GM23338 (cell line): ENCODE results near the gene PPME1. TPM values are rescaled to one million over a fixed set of nuclear protein-coding genes. Genes with fewer than 3 reads are reported as not detected.
A peak's percentile ranks its signal among the peaks of the same experiment; 100 is the strongest.

Experiments
- ATAC-seq: fragments of 200-7000 bp; cut with Tn5 transposase; 3 replicates; pipeline ENCODE4 v1.9.1; 2020
- DNase-seq: peaks from one replicate; pipeline ENCODE4 v3.0.0-alpha.2; 2015; ENCODE audit warnings: low spot score
- H2AFZ ChIP-seq: fragments of 200-600 bp; sonication (generic); 2 replicates; pipeline ENCODE4 v1.8.0; 2016; ENCODE audit warnings: antibody characterized with exemption, mild to moderate bottlenecking, moderate library complexity
- H3F3A ChIP-seq: fragments of 200-600 bp; sonication (generic); replicated peaks from 2 replicates; pipeline ENCODE4 v1.8.0; 2017; ENCODE audit warnings: antibody characterized with exemption, mixed run types, low read depth
- H3K27ac ChIP-seq: fragments of 200-600 bp; sonication (generic); 2 replicates; pipeline ENCODE4 v1.6.1; 2016; ENCODE audit warnings: low read depth
- H3K27me3 ChIP-seq: fragments of 200-600 bp; sonication (generic); 2 replicates; pipeline ENCODE4 v1.8.0; 2016; ENCODE audit warnings: mild to moderate bottlenecking, mixed run types, moderate library complexity; ENCODE audit not compliant: insufficient read depth
- H3K36me3 ChIP-seq: fragments of 200-600 bp; sonication (generic); 2 replicates; pipeline ENCODE4 v1.8.0; 2016; ENCODE audit warnings: mild to moderate bottlenecking; ENCODE audit not compliant: insufficient read depth
- H3K4me1 ChIP-seq: fragments of 200-600 bp; sonication (generic); 2 replicates; pipeline ENCODE4 v1.8.0; 2016; ENCODE audit warnings: mild to moderate bottlenecking, moderate library complexity; ENCODE audit not compliant: insufficient read depth
- H3K4me2 ChIP-seq: fragments of 200-600 bp; sonication (generic); 2 replicates; pipeline ENCODE4 v1.7.1; 2017; ENCODE audit warnings: mixed run types
- H3K4me3 ChIP-seq: fragments of 200-600 bp; sonication (generic); 2 replicates; pipeline ENCODE4 v1.6.1; 2016; ENCODE audit warnings: mixed run types
- H3K79me2 ChIP-seq: fragments of 200-600 bp; sonication (generic); replicated peaks from 2 replicates; pipeline ENCODE4 v1.8.0; 2017; ENCODE audit warnings: mild to moderate bottlenecking; ENCODE audit not compliant: insufficient read depth
- H3K9me2 ChIP-seq: fragments of 200-600 bp; sonication (generic); 2 replicates; pipeline ENCODE4 v1.8.0; 2017; ENCODE audit not compliant: insufficient read depth
- H4K20me1 ChIP-seq: fragments of 200-600 bp; sonication (generic); replicated peaks from 2 replicates; pipeline ENCODE4 v1.8.0; 2017; ENCODE audit warnings: mild to moderate bottlenecking; ENCODE audit not compliant: insufficient read depth
- H3K27ac Mint-ChIP-seq: 2 replicates; pipeline ENCODE4 v1.8.0; 2020; ENCODE audit warnings: inconsistent platforms, mild to moderate bottlenecking, moderate library complexity, mixed read lengths
- H3K27me3 Mint-ChIP-seq: 3 replicates; pipeline ENCODE4 v1.8.0; 2022; ENCODE audit warnings: low read depth, mild to moderate bottlenecking, moderate library complexity, mixed read lengths, inconsistent platforms; ENCODE audit not compliant: insufficient read depth, poor library complexity
- H3K36me3 Mint-ChIP-seq: 3 replicates; pipeline ENCODE4 v1.8.0; 2021; ENCODE audit warnings: low read depth, mild to moderate bottlenecking, inconsistent platforms, moderate library complexity, mixed read lengths
- H3K4me1 Mint-ChIP-seq: 3 replicates; pipeline ENCODE4 v1.8.0; 2020; ENCODE audit warnings: mild to moderate bottlenecking, inconsistent platforms, mixed read lengths
- H3K4me3 Mint-ChIP-seq: 3 replicates; pipeline ENCODE4 v1.8.0; 2021; ENCODE audit warnings: moderate library complexity, mild to moderate bottlenecking, inconsistent platforms, mixed read lengths
- H3K9me3 Mint-ChIP-seq: 3 replicates; pipeline ENCODE4 v1.8.0; 2020; ENCODE audit warnings: moderate library complexity, mild to moderate bottlenecking, inconsistent platforms, mixed read lengths
- CREB1 ChIP-seq: fragments of 250-450 bp; sonication (Bioruptor Pico); IDR thresholded peaks from 2 replicates; pipeline ENCODE4 v1.5.0; 2020; ENCODE audit warnings: low read depth, mild to moderate bottlenecking, moderate library complexity
- EZH2phosphoT487 ChIP-seq: fragments of 200-600 bp; sonication (generic); IDR thresholded peaks from one replicate; pipeline ENCODE4 v1.8.1; 2018; ENCODE audit warnings: antibody characterized with exemption; ENCODE audit not compliant: unreplicated experiment
- JUNB ChIP-seq: IDR thresholded peaks from one replicate; pipeline ENCODE4 v1.6.1; 2016; ENCODE audit warnings: antibody characterized with exemption; ENCODE audit not compliant: unreplicated experiment
- NANOG ChIP-seq: IDR thresholded peaks from 2 replicates; pipeline ENCODE4 v1.6.1; 2016; ENCODE audit warnings: antibody characterized with exemption, borderline replicate concordance
- POLR2AphosphoS5 ChIP-seq: IDR thresholded peaks from 2 replicates; pipeline ENCODE4 v1.6.1; 2016; ENCODE audit warnings: antibody characterized with exemption, low read depth
- STAT1 ChIP-seq: IDR thresholded peaks from one replicate; pipeline ENCODE4 v1.6.1; 2016; ENCODE audit warnings: antibody characterized with exemption; ENCODE audit not compliant: unreplicated experiment
- ZNF114 ChIP-seq: fragments of 250-450 bp; sonication (Bioruptor Pico); IDR thresholded peaks from 2 replicates; pipeline ENCODE4 v1.5.0; 2020; ENCODE audit warnings: mild to moderate bottlenecking, moderate library complexity
- ZNF331 ChIP-seq: fragments of 250-450 bp; sonication (Bioruptor Pico); IDR thresholded peaks from 2 replicates; pipeline ENCODE4 v1.5.0; 2020; ENCODE audit warnings: low read depth, mild to moderate bottlenecking, moderate library complexity
- polyA plus RNA-seq: library from polyadenylated mRNA; unstranded; fragments of >200 nt; fragmentation: Nextera tagmentation; extraction: Ambion mirVana; gene quantifications from 2 replicates; pipeline ENCODE4 v1.2.1, GENCODE V29; 2016
- total RNA-seq: library from RNA; depleted of rRNA; stranded (reverse); fragments of >200 nt; shearing (Covaris generic); gene quantifications from 2 replicates; pipeline ENCODE4 v1.2.3, GENCODE V29; 2014
- TF ChIP-seq, protein P1 (sequence below), 2 experiments: fragments of 200-600 bp in 1 of 2; sonication (generic) in 1 of 2; conservative IDR thresholded peaks; 2 replicates each; pipeline versions ENCODE4 v1.5.1 to v1.6.1; 2016 to 2017; ENCODE audit warnings: antibody characterized with exemption in 2 of 2, low read depth in 2 of 2, mild to moderate bottlenecking in 2 of 2, moderate library complexity in 1 of 2
- TF ChIP-seq, protein P2 (sequence below): IDR thresholded peaks from 2 replicates; pipeline ENCODE4 v1.6.1; 2016; ENCODE audit warnings: antibody characterized with exemption
- TF ChIP-seq, protein P3 (sequence below): fragments of 250-450 bp; sonication (Bioruptor Pico); IDR thresholded peaks from 2 replicates; pipeline ENCODE4 v1.5.0; 2020; ENCODE audit warnings: mild to moderate bottlenecking, moderate library complexity

Gene PPME1
- total and polyA plus RNA-seq, 2 experiments from 2014 or later = 32.1 to 37.2 TPM

DNA sequence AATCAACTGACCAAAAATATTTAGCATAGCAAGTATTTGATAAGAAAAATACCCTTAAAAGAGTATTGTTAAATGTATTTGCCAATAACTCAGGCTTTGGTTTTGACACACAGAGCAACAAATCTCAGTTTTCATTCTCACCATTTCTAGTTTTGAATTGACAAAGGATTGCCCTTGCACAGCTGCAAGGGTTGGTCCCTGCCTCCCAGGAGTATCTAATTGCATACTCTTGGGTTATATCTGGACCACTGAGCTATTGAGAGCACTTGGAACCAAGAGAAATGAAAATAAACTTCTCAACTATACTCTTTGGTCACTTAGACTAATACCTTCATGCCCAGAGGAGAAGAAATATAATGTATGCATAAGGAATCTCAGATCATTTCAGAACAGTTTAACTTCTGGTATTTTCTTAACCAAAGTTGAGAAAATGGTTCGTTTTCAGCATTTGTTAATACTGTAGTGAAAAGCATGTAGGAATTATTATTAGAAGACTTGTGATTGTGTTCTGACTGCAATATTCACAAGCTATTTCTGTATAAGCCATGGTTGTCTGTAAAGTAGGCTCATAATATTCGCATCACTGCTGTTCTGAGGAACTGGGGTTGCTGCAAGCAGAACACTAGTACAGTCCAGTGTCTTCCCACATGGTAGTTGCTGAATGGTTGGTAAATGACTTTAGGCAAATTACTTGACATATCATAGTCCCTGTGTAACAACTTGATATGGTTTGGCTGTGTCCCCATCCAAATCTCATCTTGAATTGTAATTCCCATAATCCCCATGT is 8.2 kb upstream of the PPME1 start:
- H2AFZ ChIP-seq = no peak overlapping the region
- no peaks in the 10 kb centered on the region for H3K27me3 Mint-ChIP-seq
- no peaks in the 10 kb centered on the region for H4K20me1 ChIP-seq
- H3K4me1 ChIP-seq = no peaks in the 10 kb centered on the region
- H3K4me3 Mint-ChIP-seq = no peak overlapping the region
- no peak overlapping the region for H3K4me3 ChIP-seq
- H3K4me2 ChIP-seq = no peak overlapping the region
- H3K36me3 Mint-ChIP-seq = peaks cover 19% of the 10 kb centered on the region; the same call in 2 of the 3 replicates
- H3K4me1 Mint-ChIP-seq = no peaks in the 10 kb centered on the region
- no peak for ATAC-seq
- H3K27ac Mint-ChIP-seq = 0 out of 2 replicates have a peak overlapping the region, but pooled peaks have one; percentile 37
- DNase-seq = no peak
- H3K36me3 ChIP-seq = peaks cover 25% of the 10 kb centered on the region
- no peaks in the 10 kb centered on the region for H3K9me3 Mint-ChIP-seq
- H3F3A ChIP-seq = no peaks in the 10 kb centered on the region
- no peaks in the 10 kb centered on the region for H3K79me2 ChIP-seq
- no peak overlapping the region for H3K27ac ChIP-seq
- no peaks in the 10 kb centered on the region for H3K9me2 ChIP-seq
- H3K27me3 ChIP-seq = no peaks in the 10 kb centered on the region
- no peak for TF ChIP-seq JUNB
- TF ChIP-seq, protein P1, sequence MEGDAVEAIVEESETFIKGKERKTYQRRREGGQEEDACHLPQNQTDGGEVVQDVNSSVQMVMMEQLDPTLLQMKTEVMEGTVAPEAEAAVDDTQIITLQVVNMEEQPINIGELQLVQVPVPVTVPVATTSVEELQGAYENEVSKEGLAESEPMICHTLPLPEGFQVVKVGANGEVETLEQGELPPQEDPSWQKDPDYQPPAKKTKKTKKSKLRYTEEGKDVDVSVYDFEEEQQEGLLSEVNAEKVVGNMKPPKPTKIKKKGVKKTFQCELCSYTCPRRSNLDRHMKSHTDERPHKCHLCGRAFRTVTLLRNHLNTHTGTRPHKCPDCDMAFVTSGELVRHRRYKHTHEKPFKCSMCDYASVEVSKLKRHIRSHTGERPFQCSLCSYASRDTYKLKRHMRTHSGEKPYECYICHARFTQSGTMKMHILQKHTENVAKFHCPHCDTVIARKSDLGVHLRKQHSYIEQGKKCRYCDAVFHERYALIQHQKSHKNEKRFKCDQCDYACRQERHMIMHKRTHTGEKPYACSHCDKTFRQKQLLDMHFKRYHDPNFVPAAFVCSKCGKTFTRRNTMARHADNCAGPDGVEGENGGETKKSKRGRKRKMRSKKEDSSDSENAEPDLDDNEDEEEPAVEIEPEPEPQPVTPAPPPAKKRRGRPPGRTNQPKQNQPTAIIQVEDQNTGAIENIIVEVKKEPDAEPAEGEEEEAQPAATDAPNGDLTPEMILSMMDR (conservative IDR thresholded peaks at IDR 0.05; ENCODE audit: low read depth in 2 of 2) = no peak
- no peak for TF ChIP-seq ZNF331 (CRISPR knock-in tag)
- TF ChIP-seq NANOG = no peak
- TF ChIP-seq EZH2phosphoT487 = no peak
- TF ChIP-seq, protein P2, sequence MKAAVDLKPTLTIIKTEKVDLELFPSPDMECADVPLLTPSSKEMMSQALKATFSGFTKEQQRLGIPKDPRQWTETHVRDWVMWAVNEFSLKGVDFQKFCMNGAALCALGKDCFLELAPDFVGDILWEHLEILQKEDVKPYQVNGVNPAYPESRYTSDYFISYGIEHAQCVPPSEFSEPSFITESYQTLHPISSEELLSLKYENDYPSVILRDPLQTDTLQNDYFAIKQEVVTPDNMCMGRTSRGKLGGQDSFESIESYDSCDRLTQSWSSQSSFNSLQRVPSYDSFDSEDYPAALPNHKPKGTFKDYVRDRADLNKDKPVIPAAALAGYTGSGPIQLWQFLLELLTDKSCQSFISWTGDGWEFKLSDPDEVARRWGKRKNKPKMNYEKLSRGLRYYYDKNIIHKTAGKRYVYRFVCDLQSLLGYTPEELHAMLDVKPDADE = no peak
- TF ChIP-seq CREB1 (CRISPR knock-in tag) = no peak
- TF ChIP-seq, protein P3, sequence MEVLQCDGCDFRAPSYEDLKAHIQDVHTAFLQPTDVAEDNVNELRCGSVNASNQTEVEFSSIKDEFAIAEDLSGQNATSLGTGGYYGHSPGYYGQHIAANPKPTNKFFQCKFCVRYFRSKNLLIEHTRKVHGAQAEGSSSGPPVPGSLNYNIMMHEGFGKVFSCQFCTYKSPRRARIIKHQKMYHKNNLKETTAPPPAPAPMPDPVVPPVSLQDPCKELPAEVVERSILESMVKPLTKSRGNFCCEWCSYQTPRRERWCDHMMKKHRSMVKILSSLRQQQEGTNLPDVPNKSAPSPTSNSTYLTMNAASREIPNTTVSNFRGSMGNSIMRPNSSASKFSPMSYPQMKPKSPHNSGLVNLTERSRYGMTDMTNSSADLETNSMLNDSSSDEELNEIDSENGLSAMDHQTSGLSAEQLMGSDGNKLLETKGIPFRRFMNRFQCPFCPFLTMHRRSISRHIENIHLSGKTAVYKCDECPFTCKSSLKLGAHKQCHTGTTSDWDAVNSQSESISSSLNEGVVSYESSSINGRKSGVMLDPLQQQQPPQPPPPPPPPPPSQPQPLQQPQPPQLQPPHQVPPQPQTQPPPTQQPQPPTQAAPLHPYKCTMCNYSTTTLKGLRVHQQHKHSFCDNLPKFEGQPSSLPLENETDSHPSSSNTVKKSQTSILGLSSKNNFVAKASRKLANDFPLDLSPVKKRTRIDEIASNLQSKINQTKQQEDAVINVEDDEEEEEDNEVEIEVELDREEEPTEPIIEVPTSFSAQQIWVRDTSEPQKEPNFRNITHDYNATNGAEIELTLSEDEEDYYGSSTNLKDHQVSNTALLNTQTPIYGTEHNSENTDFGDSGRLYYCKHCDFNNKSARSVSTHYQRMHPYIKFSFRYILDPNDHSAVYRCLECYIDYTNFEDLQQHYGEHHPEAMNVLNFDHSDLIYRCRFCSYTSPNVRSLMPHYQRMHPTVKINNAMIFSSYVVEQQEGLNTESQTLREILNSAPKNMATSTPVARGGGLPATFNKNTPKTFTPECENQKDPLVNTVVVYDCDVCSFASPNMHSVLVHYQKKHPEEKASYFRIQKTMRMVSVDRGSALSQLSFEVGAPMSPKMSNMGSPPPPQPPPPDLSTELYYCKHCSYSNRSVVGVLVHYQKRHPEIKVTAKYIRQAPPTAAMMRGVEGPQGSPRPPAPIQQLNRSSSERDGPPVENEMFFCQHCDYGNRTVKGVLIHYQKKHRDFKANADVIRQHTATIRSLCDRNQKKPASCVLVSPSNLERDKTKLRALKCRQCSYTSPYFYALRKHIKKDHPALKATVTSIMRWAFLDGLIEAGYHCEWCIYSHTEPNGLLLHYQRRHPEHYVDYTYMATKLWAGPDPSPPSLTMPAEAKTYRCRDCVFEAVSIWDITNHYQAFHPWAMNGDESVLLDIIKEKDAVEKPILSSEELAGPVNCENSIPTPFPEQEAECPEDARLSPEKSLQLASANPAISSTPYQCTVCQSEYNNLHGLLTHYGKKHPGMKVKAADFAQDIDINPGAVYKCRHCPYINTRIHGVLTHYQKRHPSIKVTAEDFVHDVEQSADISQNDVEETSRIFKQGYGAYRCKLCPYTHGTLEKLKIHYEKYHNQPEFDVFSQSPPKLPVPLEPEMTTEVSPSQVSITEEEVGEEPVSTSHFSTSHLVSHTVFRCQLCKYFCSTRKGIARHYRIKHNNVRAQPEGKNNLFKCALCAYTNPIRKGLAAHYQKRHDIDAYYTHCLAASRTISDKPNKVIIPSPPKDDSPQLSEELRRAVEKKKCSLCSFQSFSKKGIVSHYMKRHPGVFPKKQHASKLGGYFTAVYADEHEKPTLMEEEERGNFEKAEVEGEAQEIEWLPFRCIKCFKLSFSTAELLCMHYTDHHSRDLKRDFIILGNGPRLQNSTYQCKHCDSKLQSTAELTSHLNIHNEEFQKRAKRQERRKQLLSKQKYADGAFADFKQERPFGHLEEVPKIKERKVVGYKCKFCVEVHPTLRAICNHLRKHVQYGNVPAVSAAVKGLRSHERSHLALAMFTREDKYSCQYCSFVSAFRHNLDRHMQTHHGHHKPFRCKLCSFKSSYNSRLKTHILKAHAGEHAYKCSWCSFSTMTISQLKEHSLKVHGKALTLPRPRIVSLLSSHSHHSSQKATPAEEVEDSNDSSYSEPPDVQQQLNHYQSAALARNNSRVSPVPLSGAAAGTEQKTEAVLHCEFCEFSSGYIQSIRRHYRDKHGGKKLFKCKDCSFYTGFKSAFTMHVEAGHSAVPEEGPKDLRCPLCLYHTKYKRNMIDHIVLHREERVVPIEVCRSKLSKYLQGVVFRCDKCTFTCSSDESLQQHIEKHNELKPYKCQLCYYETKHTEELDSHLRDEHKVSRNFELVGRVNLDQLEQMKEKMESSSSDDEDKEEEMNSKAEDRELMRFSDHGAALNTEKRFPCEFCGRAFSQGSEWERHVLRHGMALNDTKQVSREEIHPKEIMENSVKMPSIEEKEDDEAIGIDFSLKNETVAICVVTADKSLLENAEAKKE (CRISPR knock-in tag) = no peak
- no peak for TF ChIP-seq STAT1
- TF ChIP-seq ZNF114 (CRISPR knock-in tag) = no peak
- no peak for TF ChIP-seq POLR2AphosphoS5
